Astrocyte (in vitro differentiated cells and primary cell): ENCODE data around the gene TOR2A. TPM values are rescaled to one million over a fixed set of nuclear protein-coding genes. Genes with fewer than 3 reads are reported as not detected.

Experiments used
- DNase-seq: peaks from one replicate; pipeline ENCODE4 v3.0.0-alpha.2; 2010; ENCODE audit warnings: low read depth
- FAIRE-seq: peaks from 2 replicates; lab custom pipeline; 2011; peaks lifted over from hg19 to GRCh38; lab: Jason Lieb, UNC
- H2AFZ ChIP-seq: 2 replicates; pipeline ENCODE4 v1.6.0; 2012; ENCODE audit warnings: low read depth, low read length, inconsistent platforms
- H3K27ac ChIP-seq: 2 replicates; pipeline ENCODE4 v1.5.1; 2011; ENCODE audit warnings: low read depth, low read length, inconsistent platforms
- H3K27me3 ChIP-seq: 2 replicates; pipeline ENCODE4 v1.6.0; 2011; ENCODE audit warnings: low read length, inconsistent platforms; ENCODE audit not compliant: insufficient read depth
- H3K36me3 ChIP-seq: 2 replicates; pipeline ENCODE4 v1.5.1; 2011; ENCODE audit warnings: low read length, inconsistent platforms; ENCODE audit not compliant: insufficient read depth
- H3K4me1 ChIP-seq: 2 replicates; pipeline ENCODE4 v1.5.1; 2011; ENCODE audit warnings: low read length, inconsistent platforms; ENCODE audit not compliant: insufficient read depth
- H3K4me2 ChIP-seq: 2 replicates; pipeline ENCODE4 v1.6.0; 2012; ENCODE audit warnings: low read length, inconsistent platforms
- H3K4me3 ChIP-seq: 2 replicates; pipeline ENCODE4 v1.5.1; 2011; ENCODE audit warnings: low read depth, mild to moderate bottlenecking, low read length, inconsistent platforms; ENCODE audit not compliant: insufficient read depth
- H3K79me2 ChIP-seq: 2 replicates; pipeline ENCODE4 v1.6.0; 2012; ENCODE audit warnings: mild to moderate bottlenecking, low read length, inconsistent platforms; ENCODE audit not compliant: insufficient read depth
- H3K9ac ChIP-seq: 2 replicates; pipeline ENCODE4 v1.6.0; 2012; ENCODE audit warnings: mild to moderate bottlenecking, low read length, inconsistent platforms
- H3K9me3 ChIP-seq: 2 replicates; pipeline ENCODE4 v1.5.1; 2012; ENCODE audit warnings: low read depth, mild to moderate bottlenecking, low read length, inconsistent platforms; ENCODE audit not compliant: insufficient read depth
- H4K20me1 ChIP-seq: 2 replicates; pipeline ENCODE4 v1.6.0; 2012; ENCODE audit warnings: low read length, inconsistent platforms; ENCODE audit not compliant: insufficient read depth
- H3K27ac Mint-ChIP-seq: one replicate; pipeline ENCODE4 v1.8.0; 2021; ENCODE audit warnings: mild to moderate bottlenecking, mixed read lengths; ENCODE audit not compliant: unreplicated experiment
- H3K27me3 Mint-ChIP-seq: one replicate; pipeline ENCODE4 v1.8.0; 2021; ENCODE audit warnings: low read depth, mixed read lengths; ENCODE audit not compliant: unreplicated experiment
- H3K36me3 Mint-ChIP-seq: one replicate; pipeline ENCODE4 v1.8.0; 2021; ENCODE audit warnings: low read depth, mixed read lengths; ENCODE audit not compliant: unreplicated experiment
- H3K4me1 Mint-ChIP-seq: one replicate; pipeline ENCODE4 v1.8.0; 2021; ENCODE audit warnings: low read depth, mixed read lengths; ENCODE audit not compliant: unreplicated experiment
- H3K4me3 Mint-ChIP-seq: one replicate; pipeline ENCODE4 v1.8.0; 2021; ENCODE audit warnings: mild to moderate bottlenecking, moderate library complexity, mixed read lengths; ENCODE audit not compliant: unreplicated experiment
- H3K9me3 Mint-ChIP-seq: one replicate; pipeline ENCODE4 v1.8.0; 2021; ENCODE audit warnings: mild to moderate bottlenecking, mixed read lengths; ENCODE audit not compliant: unreplicated experiment
- EZH2 ChIP-seq: IDR thresholded peaks from 2 replicates; pipeline ENCODE4 v1.6.1; 2012; ENCODE audit warnings: mild to moderate bottlenecking, low read length, inconsistent platforms; ENCODE audit not compliant: insufficient read depth
- total RNA-seq: library from RNA; stranded (reverse); gene quantifications from 2 replicates; pipeline ENCODE4 v1.2.1, GENCODE V29; 2021
- TF ChIP-seq, protein P1 (sequence below): IDR thresholded peaks from 2 replicates; pipeline ENCODE4 v1.5.1; 2011; ENCODE audit warnings: low read depth, mild to moderate bottlenecking, inconsistent platforms, low read length, moderate library complexity; ENCODE audit not compliant: insufficient read depth

TOR2A gene
- total RNA-seq, 1 donor from 2014 or later, result 7.5 TPM

DNA sequence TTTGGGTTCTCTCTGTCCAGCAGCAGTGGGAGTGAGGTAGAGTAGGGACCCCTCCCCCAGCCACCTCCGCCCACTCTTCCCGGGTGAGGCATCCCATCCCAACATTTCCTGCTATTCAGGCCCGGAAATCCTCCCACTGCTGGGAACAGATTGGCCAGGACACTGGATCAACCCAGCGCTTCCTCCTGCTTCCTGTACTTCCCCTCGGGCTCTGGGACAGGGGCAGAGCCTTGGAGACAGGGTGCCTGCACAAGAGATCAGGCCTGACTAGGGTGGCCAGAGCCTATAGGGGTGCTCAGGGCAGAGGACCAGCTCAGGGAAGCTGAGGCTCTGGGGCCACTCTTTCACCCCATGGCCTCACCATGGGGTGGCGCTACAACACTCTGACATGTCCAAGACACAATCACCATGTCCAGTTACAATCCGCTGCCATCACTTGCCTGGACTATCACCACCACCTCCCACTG is 28.9 kb upstream of the TOR2A start:
- no peak overlapping the region for H3K4me3 Mint-ChIP-seq
- H3K4me3 ChIP-seq, result no peak overlapping the region
- H3K9me3 Mint-ChIP-seq, result peaks cover 4% of the 10 kb centered on the region
- no peak for DNase-seq
- no peaks in the 10 kb centered on the region for H3K27me3 ChIP-seq
- peaks cover 12% of the 10 kb centered on the region for H3K36me3 Mint-ChIP-seq
- H3K9me3 ChIP-seq, result no peaks in the 10 kb centered on the region
- TF ChIP-seq, protein P1, sequence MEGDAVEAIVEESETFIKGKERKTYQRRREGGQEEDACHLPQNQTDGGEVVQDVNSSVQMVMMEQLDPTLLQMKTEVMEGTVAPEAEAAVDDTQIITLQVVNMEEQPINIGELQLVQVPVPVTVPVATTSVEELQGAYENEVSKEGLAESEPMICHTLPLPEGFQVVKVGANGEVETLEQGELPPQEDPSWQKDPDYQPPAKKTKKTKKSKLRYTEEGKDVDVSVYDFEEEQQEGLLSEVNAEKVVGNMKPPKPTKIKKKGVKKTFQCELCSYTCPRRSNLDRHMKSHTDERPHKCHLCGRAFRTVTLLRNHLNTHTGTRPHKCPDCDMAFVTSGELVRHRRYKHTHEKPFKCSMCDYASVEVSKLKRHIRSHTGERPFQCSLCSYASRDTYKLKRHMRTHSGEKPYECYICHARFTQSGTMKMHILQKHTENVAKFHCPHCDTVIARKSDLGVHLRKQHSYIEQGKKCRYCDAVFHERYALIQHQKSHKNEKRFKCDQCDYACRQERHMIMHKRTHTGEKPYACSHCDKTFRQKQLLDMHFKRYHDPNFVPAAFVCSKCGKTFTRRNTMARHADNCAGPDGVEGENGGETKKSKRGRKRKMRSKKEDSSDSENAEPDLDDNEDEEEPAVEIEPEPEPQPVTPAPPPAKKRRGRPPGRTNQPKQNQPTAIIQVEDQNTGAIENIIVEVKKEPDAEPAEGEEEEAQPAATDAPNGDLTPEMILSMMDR, result peak; percentile 16
- no peak for TF ChIP-seq EZH2
- no peaks in the 10 kb centered on the region for H4K20me1 ChIP-seq
- peaks cover 15% of the 10 kb centered on the region for H3K4me1 ChIP-seq
- H3K9ac ChIP-seq, result no peak overlapping the region
- no peak overlapping the region for H3K27ac Mint-ChIP-seq
- FAIRE-seq, result no peak
- peaks cover 15% of the 10 kb centered on the region for H3K27me3 Mint-ChIP-seq
- H3K79me2 ChIP-seq, result no peaks in the 10 kb centered on the region
- no peak overlapping the region for H3K27ac ChIP-seq
- peak overlapping the region; percentile 57 for H2AFZ ChIP-seq
- H3K4me1 Mint-ChIP-seq, result peaks cover 29% of the 10 kb centered on the region
- no peaks in the 10 kb centered on the region for H3K36me3 ChIP-seq
- H3K4me2 ChIP-seq, result peak overlapping the region; percentile 10

DNA sequence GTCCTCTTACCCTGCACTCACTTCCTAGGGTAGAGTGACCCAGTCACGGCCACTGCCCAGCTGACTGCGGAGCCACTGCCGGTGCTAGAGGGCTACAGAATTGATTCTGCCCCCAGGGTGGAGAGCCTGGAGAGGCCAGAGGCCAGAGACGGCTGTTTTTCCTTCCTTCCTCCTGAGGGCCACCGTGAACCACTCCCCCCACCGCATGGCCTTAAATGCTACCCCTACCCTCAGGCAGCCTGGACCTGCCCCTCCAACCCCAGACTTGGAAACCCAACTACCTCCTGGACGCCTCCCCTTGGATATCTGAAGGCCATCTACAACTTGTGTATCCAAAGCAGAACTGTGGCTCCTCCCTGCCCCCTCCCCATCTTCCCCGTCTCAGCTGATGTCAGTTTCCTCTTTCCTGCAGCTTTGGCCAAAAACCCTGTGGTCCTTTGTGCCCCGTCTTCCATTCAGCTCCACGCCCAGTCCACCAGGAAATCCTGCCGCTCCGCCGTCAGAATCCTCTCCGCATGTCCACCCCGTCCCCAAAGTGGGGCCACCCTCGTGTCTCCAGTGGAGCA is 27.1 kb upstream of the TOR2A start:
- no peak overlapping the region for H3K9ac ChIP-seq
- no peak overlapping the region for H3K27ac ChIP-seq
- no peak overlapping the region for H3K4me3 Mint-ChIP-seq
- H2AFZ ChIP-seq, result no peak overlapping the region
- H3K36me3 Mint-ChIP-seq, result peaks cover 10% of the 10 kb centered on the region
- no peak for DNase-seq
- H3K4me3 ChIP-seq, result no peak overlapping the region
- FAIRE-seq, result no peak
- H3K9me3 ChIP-seq, result no peaks in the 10 kb centered on the region
- H4K20me1 ChIP-seq, result no peaks in the 10 kb centered on the region
- no peak overlapping the region for H3K4me2 ChIP-seq
- no peak for TF ChIP-seq EZH2
- TF ChIP-seq, protein P1, result no peak
- H3K9me3 Mint-ChIP-seq, result peaks cover 4% of the 10 kb centered on the region
- H3K36me3 ChIP-seq, result no peaks in the 10 kb centered on the region
- peak overlapping the region; percentile 7 for H3K27ac Mint-ChIP-seq
- H3K27me3 Mint-ChIP-seq, result peaks cover 15% of the 10 kb centered on the region
- H3K27me3 ChIP-seq, result no peaks in the 10 kb centered on the region
- H3K79me2 ChIP-seq, result no peaks in the 10 kb centered on the region
- peaks cover 2% of the 10 kb centered on the region for H3K4me1 ChIP-seq
- H3K4me1 Mint-ChIP-seq, result peaks cover 23% of the 10 kb centered on the region

DNA sequence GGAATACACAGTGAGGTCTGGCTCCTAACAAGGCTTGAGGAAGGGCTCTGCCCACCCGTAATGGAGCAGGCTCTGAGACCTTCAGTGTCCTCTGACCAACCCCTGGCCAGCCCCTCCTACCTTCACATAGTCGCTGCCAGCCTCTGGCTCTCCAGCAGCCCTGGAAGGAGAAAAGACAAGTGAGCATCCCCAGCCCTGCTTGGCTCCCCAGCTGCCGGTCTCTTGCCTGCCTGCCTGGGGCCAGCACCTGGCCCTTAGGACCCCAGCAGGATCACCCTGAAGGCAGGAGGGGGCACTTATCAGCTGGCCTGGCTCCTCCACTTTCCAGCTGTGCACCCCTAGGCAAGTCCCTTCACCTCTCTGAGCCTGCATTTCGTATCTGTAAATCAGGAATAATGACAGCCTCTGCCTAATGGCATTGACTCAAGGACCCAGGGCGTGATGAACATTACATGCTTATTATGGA is 26.4 kb upstream of the TOR2A start:
- Histone ChIP-seq H3K36me3 (no peaks in the 10 kb centered on the region), H3K27ac (no peak overlapping the region), H3K4me3 (no peak overlapping the region), H4K20me1 (no peaks in the 10 kb centered on the region), H3K4me1 (no peaks in the 10 kb centered on the region), H3K4me2 (no peak overlapping the region), H3K27me3 (no peaks in the 10 kb centered on the region), H3K9ac (no peak overlapping the region), H3K9me3 (no peaks in the 10 kb centered on the region), H2AFZ (no peak overlapping the region), H3K79me2 (no peaks in the 10 kb centered on the region)
- peaks cover 20% of the 10 kb centered on the region for H3K4me1 Mint-ChIP-seq
- no peak overlapping the region for H3K27ac Mint-ChIP-seq
- peaks cover 15% of the 10 kb centered on the region for H3K27me3 Mint-ChIP-seq
- DNase-seq (no peak), FAIRE-seq (no peak)
- peaks cover 10% of the 10 kb centered on the region for H3K36me3 Mint-ChIP-seq
- H3K4me3 Mint-ChIP-seq, result no peak overlapping the region
- H3K9me3 Mint-ChIP-seq, result peaks cover 4% of the 10 kb centered on the region
- TF ChIP-seq, protein P1, result no peak
- no peak for TF ChIP-seq EZH2
